GM19324 (cell line): ENCODE results near the gene GBF1.

Experiments
- ATAC-seq: cut with Tn5 transposase; IDR thresholded peaks from one replicate; pipeline ENCODE4 v1.9.1; 2021; ENCODE audit warnings: mild to moderate bottlenecking, moderate library complexity; ENCODE audit not compliant: unreplicated experiment, low FRiP score

GBF1 gene

GRCh38 chr10:102404361-102405107, 159.2 kb downstream of the GBF1 start:
- no peak for ATAC-seq

GRCh38 chr10:102405108-102405571, 159.8 kb downstream of the GBF1 start:
- ATAC-seq = no peak

- ATAC-seq = no peak
Observed at GRCh38 chr10:102405632-102406031, 160.3 kb downstream of the GBF1 start.

- no peak for ATAC-seq
Observed at GRCh38 chr10:102406815-102407214, 161.5 kb downstream of the GBF1 start.

- ATAC-seq = no peak
Observed at GRCh38 chr10:102407425-102408130, 162.2 kb downstream of the GBF1 start.

GRCh38 chr10:102408131-102408727, 162.9 kb downstream of the GBF1 start:
- no peak for ATAC-seq

GRCh38 chr10:102408728-102409603, 163.6 kb downstream of the GBF1 start:
- ATAC-seq = no peak

- no peak for ATAC-seq
Observed at GRCh38 chr10:102409604-102410428, 164.5 kb downstream of the GBF1 start.

- ATAC-seq = no peak
Observed at GRCh38 chr10:102410429-102411073, 165.2 kb downstream of the GBF1 start.

- ATAC-seq = no peak
Observed at GRCh38 chr10:102411341-102412255, 166.3 kb downstream of the GBF1 start.

GRCh38 chr10:102412293-102412692, 167.0 kb downstream of the GBF1 start:
- no peak for ATAC-seq

GRCh38 chr10:102413053-102413705, 167.8 kb downstream of the GBF1 start:
- ATAC-seq = no peak

GRCh38 chr10:102413806-102414561, 168.7 kb downstream of the GBF1 start:
- no peak for ATAC-seq

GRCh38 chr10:102414749-102415148, 169.4 kb downstream of the GBF1 start:
- no peak for ATAC-seq

GRCh38 chr10:102416283-102416682, 171.0 kb downstream of the GBF1 start:
- ATAC-seq = no peak

- ATAC-seq = no peak
Observed at GRCh38 chr10:102416695-102417094, 171.4 kb downstream of the GBF1 start.
